ENCODE results near the gene TCF4. TPM values are rescaled to one million over a fixed set of nuclear protein-coding genes. Genes with fewer than 3 reads are reported as not detected.

Gene TCF4
- total and polyA plus RNA-seq, 2 donors = 46.3 to 464 TPM

GRCh38 chr18:55246278-55246677 lies 341.7 kb downstream of the TCF4 start:
- no peaks in the 10 kb centered on the region for H3K36me3 ChIP-seq (ENCODE audit: insufficient read depth)
- H3K27ac ChIP-seq (ENCODE audit: low read depth) = no peak overlapping the region
- no peak for DNase-seq (ENCODE audit: extremely low spot score)
- H3K4me1 ChIP-seq (ENCODE audit: insufficient read depth) = no peaks in the 10 kb centered on the region
- no peak overlapping the region for H3K4me3 ChIP-seq (ENCODE audit: low read depth, low read length)

- H3K36me3 ChIP-seq (ENCODE audit: insufficient read depth) = no peaks in the 10 kb centered on the region
- H3K27ac ChIP-seq (ENCODE audit: low read depth) = no peak overlapping the region
- WGBS = 40% methylated on average over 4 of the region's 4 CpGs
- H3K4me1 ChIP-seq (ENCODE audit: insufficient read depth) = no peaks in the 10 kb centered on the region
- DNase-seq (ENCODE audit: extremely low spot score) = no peak
- H3K4me3 ChIP-seq (ENCODE audit: low read depth, low read length) = no peak overlapping the region
Observed at GRCh38 chr18:55245211-55245614, 342.8 kb downstream of the TCF4 start.

- Histone ChIP-seq H3K4me1 (ENCODE audit: insufficient read depth) (no peaks in the 10 kb centered on the region), H3K27ac (ENCODE audit: low read depth) (peak overlapping the region; percentile 23), H3K36me3 (ENCODE audit: insufficient read depth) (no peaks in the 10 kb centered on the region), H3K4me3 (ENCODE audit: low read depth, low read length) (no peak overlapping the region)
- no peak for DNase-seq (ENCODE audit: extremely low spot score)
- WGBS = 36% methylated on average over 5 of the region's 5 CpGs
Observed at GRCh38 chr18:55244546-55244945, 343.4 kb downstream of the TCF4 start.

- H3K4me3 ChIP-seq (ENCODE audit: low read depth, low read length) = no peak overlapping the region
- no peak overlapping the region for H3K27ac ChIP-seq (ENCODE audit: low read depth)
- DNase-seq (ENCODE audit: extremely low spot score) = no peak
- H3K4me1 ChIP-seq (ENCODE audit: insufficient read depth) = no peaks in the 10 kb centered on the region
- WGBS = 45% methylated on average over 6 of the region's 6 CpGs
- no peaks in the 10 kb centered on the region for H3K36me3 ChIP-seq (ENCODE audit: insufficient read depth)
Observed at GRCh38 chr18:55243857-55244256, 344.1 kb downstream of the TCF4 start.

- 66% methylated on average over 2 of the region's 2 CpGs for WGBS
- no peaks in the 10 kb centered on the region for H3K4me1 ChIP-seq (ENCODE audit: insufficient read depth)
- no peaks in the 10 kb centered on the region for H3K36me3 ChIP-seq (ENCODE audit: insufficient read depth)
- no peak overlapping the region for H3K4me3 ChIP-seq (ENCODE audit: low read depth, low read length)
- no peak for DNase-seq (ENCODE audit: extremely low spot score)
- H3K27ac ChIP-seq (ENCODE audit: low read depth) = peak overlapping the region; percentile 56
Observed at GRCh38 chr18:55243255-55243654, 344.7 kb downstream of the TCF4 start.

- 79% methylated on average over 5 of the region's 5 CpGs for WGBS
- Histone ChIP-seq H3K27ac (ENCODE audit: low read depth) (no peak overlapping the region), H3K36me3 (ENCODE audit: insufficient read depth) (no peaks in the 10 kb centered on the region), H3K4me1 (ENCODE audit: insufficient read depth) (no peaks in the 10 kb centered on the region), H3K4me3 (ENCODE audit: low read depth, low read length) (no peak overlapping the region)
- no peak for DNase-seq (ENCODE audit: extremely low spot score)
Observed at GRCh38 chr18:55240978-55241377, 347.0 kb downstream of the TCF4 start.

GRCh38 chr18:55239740-55240139 lies 348.3 kb downstream of the TCF4 start:
- no peak for DNase-seq (ENCODE audit: extremely low spot score)
- H3K4me3 ChIP-seq (ENCODE audit: low read depth, low read length) = no peak overlapping the region
- H3K36me3 ChIP-seq (ENCODE audit: insufficient read depth) = no peaks in the 10 kb centered on the region
- no peaks in the 10 kb centered on the region for H3K4me1 ChIP-seq (ENCODE audit: insufficient read depth)
- no peak overlapping the region for H3K27ac ChIP-seq (ENCODE audit: low read depth)

- Histone ChIP-seq H3K36me3 (ENCODE audit: insufficient read depth) (no peaks in the 10 kb centered on the region), H3K4me1 (ENCODE audit: insufficient read depth) (no peaks in the 10 kb centered on the region), H3K27ac (ENCODE audit: low read depth) (no peak overlapping the region), H3K4me3 (ENCODE audit: low read depth, low read length) (no peak overlapping the region)
- 94% methylated on average over 3 of the region's 3 CpGs for WGBS
- no peak for DNase-seq (ENCODE audit: extremely low spot score)
Observed at GRCh38 chr18:55237660-55238059, 350.3 kb downstream of the TCF4 start.

- H3K4me3 ChIP-seq (ENCODE audit: low read depth, low read length) = no peak overlapping the region
- H3K4me1 ChIP-seq (ENCODE audit: insufficient read depth) = no peaks in the 10 kb centered on the region
- DNase-seq (ENCODE audit: extremely low spot score) = no peak
- no peak overlapping the region for H3K27ac ChIP-seq (ENCODE audit: low read depth)
- peaks cover 2% of the 10 kb centered on the region for H3K36me3 ChIP-seq (ENCODE audit: insufficient read depth)
- WGBS = 83% methylated on average over 6 of the region's 6 CpGs
Observed at GRCh38 chr18:55236150-55236931, 351.7 kb downstream of the TCF4 start.

GRCh38 chr18:55235094-55235461 lies 352.9 kb downstream of the TCF4 start:
- Histone ChIP-seq H3K27ac (ENCODE audit: low read depth) (no peak overlapping the region), H3K4me3 (ENCODE audit: low read depth, low read length) (no peak overlapping the region), H3K4me1 (ENCODE audit: insufficient read depth) (no peaks in the 10 kb centered on the region), H3K36me3 (ENCODE audit: insufficient read depth) (peaks cover 2% of the 10 kb centered on the region)
- 47% methylated on average over 3 of the region's 3 CpGs for WGBS
- no peak for DNase-seq (ENCODE audit: extremely low spot score)

- Histone ChIP-seq H3K36me3 (ENCODE audit: insufficient read depth) (peaks cover 2% of the 10 kb centered on the region), H3K27ac (ENCODE audit: low read depth) (no peak overlapping the region), H3K4me1 (ENCODE audit: insufficient read depth) (no peaks in the 10 kb centered on the region), H3K4me3 (ENCODE audit: low read depth, low read length) (no peak overlapping the region)
- peak; percentile 57 for DNase-seq (ENCODE audit: extremely low spot score)
- WGBS = 35% methylated on average over 21 of the region's 21 CpGs
Observed at GRCh38 chr18:55234366-55235093, 353.5 kb downstream of the TCF4 start.

- no peak for DNase-seq (ENCODE audit: extremely low spot score)
- H3K27ac ChIP-seq (ENCODE audit: low read depth) = no peak overlapping the region
- H3K36me3 ChIP-seq (ENCODE audit: insufficient read depth) = peaks cover 2% of the 10 kb centered on the region
- H3K4me3 ChIP-seq (ENCODE audit: low read depth, low read length) = no peak overlapping the region
- H3K4me1 ChIP-seq (ENCODE audit: insufficient read depth) = no peaks in the 10 kb centered on the region
- 88% methylated on average over 5 of the region's 5 CpGs for WGBS
Observed at GRCh38 chr18:55233857-55234256, 354.1 kb downstream of the TCF4 start.

GRCh38 chr18:55232506-55232905 lies 355.5 kb downstream of the TCF4 start:
- no peaks in the 10 kb centered on the region for H3K4me1 ChIP-seq (ENCODE audit: insufficient read depth)
- DNase-seq (ENCODE audit: extremely low spot score) = no peak
- WGBS = 93% methylated on average over 6 of the region's 6 CpGs
- H3K4me3 ChIP-seq (ENCODE audit: low read depth, low read length) = no peak overlapping the region
- H3K27ac ChIP-seq (ENCODE audit: low read depth) = no peak overlapping the region
- H3K36me3 ChIP-seq (ENCODE audit: insufficient read depth) = peaks cover 2% of the 10 kb centered on the region

- Histone ChIP-seq H3K4me3 (ENCODE audit: low read depth, low read length) (no peak overlapping the region), H3K36me3 (ENCODE audit: insufficient read depth) (peaks cover 2% of the 10 kb centered on the region), H3K27ac (ENCODE audit: low read depth) (no peak overlapping the region), H3K4me1 (ENCODE audit: insufficient read depth) (no peaks in the 10 kb centered on the region)
- 95% methylated on average over 4 of the region's 4 CpGs for WGBS
- DNase-seq (ENCODE audit: extremely low spot score) = no peak
Observed at GRCh38 chr18:55229682-55230081, 358.3 kb downstream of the TCF4 start.
